ENCODE data around the gene LIX1. TPM values are rescaled to one million over a fixed set of nuclear protein-coding genes. Genes with fewer than 3 reads are reported as not detected.
"Not testable (repeated sequence)": the region's sequence is repeated elsewhere in the genome, so short reads cannot be mapped to it uniquely, and the experiment has no call there.

The LIX1 gene
- total RNA-seq, 1 donor from 2014 or later = not detected

GRCh38 chr5:97085459-97086181 is 56.8 kb downstream of the LIX1 start:
- no peaks in the 10 kb centered on the region for H3K36me3 ChIP-seq
- H3K4me1 ChIP-seq = no peaks in the 10 kb centered on the region
- intact Hi-C loops (cut with micrococcal nuclease) = no loop called here
- DNase-seq = no peak
- no peaks in the 10 kb centered on the region for H3K27me3 ChIP-seq (ENCODE audit: low read depth)
- H3K27ac ChIP-seq (replicated peaks) = no peak overlapping the region
- H3K4me3 ChIP-seq = no peak overlapping the region
- peaks cover 4% of the 10 kb centered on the region for H3K9me3 ChIP-seq (replicated peaks)
- no peak for TF ChIP-seq CTCF (IDR thresholded peaks at IDR 0.05; ENCODE audit: borderline replicate concordance)

DNA sequence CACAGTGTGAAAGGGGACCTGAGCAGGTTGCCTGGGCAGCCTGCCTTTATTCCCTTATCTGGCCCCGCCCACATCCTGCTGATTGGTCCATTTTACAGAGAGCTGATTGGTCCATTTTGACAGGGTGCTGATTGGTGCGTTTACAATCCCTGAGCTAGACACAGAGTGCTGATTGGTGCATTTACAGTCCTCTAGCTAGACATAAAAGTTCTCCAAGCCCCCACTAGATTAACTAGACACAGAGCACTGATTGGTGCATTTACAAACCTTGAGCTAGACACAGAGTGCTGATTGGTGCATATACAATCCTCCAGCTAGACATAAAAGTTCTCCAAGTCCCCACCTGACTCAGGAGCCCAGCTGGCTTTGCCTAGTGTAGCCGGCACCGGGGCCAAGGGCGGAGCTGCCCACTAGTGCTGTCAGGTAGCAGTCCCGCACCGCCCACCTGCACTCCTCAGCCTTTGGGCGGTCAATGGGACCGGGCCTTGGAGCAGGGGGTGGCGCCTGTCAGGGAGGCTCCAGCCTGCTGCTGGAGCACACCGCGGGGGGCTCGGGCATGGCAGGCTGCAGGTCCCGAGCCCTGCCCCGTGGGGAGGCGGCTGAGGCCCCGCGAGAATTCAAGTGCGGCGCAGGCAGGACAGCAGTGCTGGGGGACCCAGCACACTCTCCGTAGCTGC is 57.5 kb downstream of the LIX1 start:
- H3K9me3 ChIP-seq (replicated peaks); H3K27me3 ChIP-seq (ENCODE audit: low read depth); H3K36me3 ChIP-seq; H3K27ac ChIP-seq (replicated peaks); H3K4me1 ChIP-seq; DNase-seq; H3K4me3 ChIP-seq; intact Hi-C loops (cut with micrococcal nuclease): not testable (repeated sequence)

GRCh38 chr5:97078958-97079743 is 63.3 kb downstream of the LIX1 start:
- Histone ChIP-seq H3K4me1 (no peaks in the 10 kb centered on the region), H3K4me3 (no peak overlapping the region), H3K27ac (replicated peaks) (no peak overlapping the region), H3K27me3 (ENCODE audit: low read depth) (no peaks in the 10 kb centered on the region), H3K9me3 (replicated peaks) (no peaks in the 10 kb centered on the region), H3K36me3 (no peaks in the 10 kb centered on the region)
- intact Hi-C loops (cut with micrococcal nuclease) = no loop called here
- no peak for TF ChIP-seq CTCF (IDR thresholded peaks at IDR 0.05; ENCODE audit: borderline replicate concordance)
- DNase-seq = no peak

- Histone ChIP-seq H3K9me3 (replicated peaks) (no peaks in the 10 kb centered on the region), H3K27me3 (ENCODE audit: low read depth) (no peaks in the 10 kb centered on the region), H3K36me3 (no peaks in the 10 kb centered on the region), H3K4me1 (no peaks in the 10 kb centered on the region), H3K4me3 (no peak overlapping the region), H3K27ac (replicated peaks) (no peak overlapping the region)
- TF ChIP-seq CTCF (IDR thresholded peaks at IDR 0.05; ENCODE audit: borderline replicate concordance) = no peak
- intact Hi-C loops (cut with micrococcal nuclease) = no loop called here
- no peak for DNase-seq
These were observed 65.2 kb downstream of the LIX1 start for GRCh38 chr5:97077246-97077645.

GRCh38 chr5:97076098-97076497 is 66.3 kb downstream of the LIX1 start:
- intact Hi-C loops (cut with micrococcal nuclease) = no loop called here

More at GRCh38 chr5:97076098-97076497, 66.3 kb downstream of the LIX1 start:
- Histone ChIP-seq H3K4me1 (no peaks in the 10 kb centered on the region), H3K9me3 (replicated peaks) (no peaks in the 10 kb centered on the region), H3K27ac (replicated peaks) (no peak overlapping the region), H3K4me3 (no peak overlapping the region), H3K27me3 (ENCODE audit: low read depth) (no peaks in the 10 kb centered on the region), H3K36me3 (no peaks in the 10 kb centered on the region)
- no peak for DNase-seq
- TF ChIP-seq CTCF (IDR thresholded peaks at IDR 0.05; ENCODE audit: borderline replicate concordance) = no peak
